Lung (tissue), 12 donors: ENCODE results near the gene GALNT2. TPM values are rescaled to one million over a fixed set of nuclear protein-coding genes. Genes with fewer than 3 reads are reported as not detected.

Experiments used
- ATAC-seq: fragments of 200-7000 bp; cut with Tn5 transposase; one replicate; pipeline ENCODE4 v1.9.1; 2020; ENCODE audit warnings: moderate number of reproducible peaks; ENCODE audit not compliant: insufficient read depth, low FRiP score
- DNase-seq, 3 donors: peaks; one replicate each; pipeline ENCODE4 v3.0.0-alpha.2; 2013 to 2017
- H3K27ac ChIP-seq, 2 donors: one replicate each; pipeline ENCODE4 v1.5.1; 2013; ENCODE audit warnings: mild to moderate bottlenecking in 2 of 2, moderate library complexity in 2 of 2, control low read depth in 1 of 2, inconsistent platforms in 1 of 2, low read depth in 1 of 2, low read length in 1 of 2
- H3K27me3 ChIP-seq, 3 donors: one replicate each; pipeline ENCODE4 v1.5.1; 2013; ENCODE audit warnings: low read length in 2 of 3; ENCODE audit not compliant: control insufficient read depth in 3 of 3, insufficient read depth in 3 of 3
- H3K36me3 ChIP-seq, 4 donors: one replicate each; pipeline ENCODE4 v1.5.1; 2013; ENCODE audit warnings: low read length in 4 of 4, mild to moderate bottlenecking in 1 of 4, moderate library complexity in 1 of 4; ENCODE audit not compliant: control insufficient read depth in 4 of 4, insufficient read depth in 4 of 4
- H3K4me1 ChIP-seq, 5 donors: one replicate each; pipeline ENCODE4 v1.5.1; 2013; ENCODE audit warnings: low read length in 5 of 5, mild to moderate bottlenecking in 2 of 5, moderate library complexity in 1 of 5; ENCODE audit not compliant: control insufficient read depth in 5 of 5, insufficient read depth in 5 of 5
- H3K4me3 ChIP-seq: one replicate; pipeline ENCODE4 v1.5.1; 2013; ENCODE audit warnings: mild to moderate bottlenecking, control low read depth, moderate library complexity
- H3K9ac ChIP-seq, 2 donors: one replicate each; pipeline ENCODE4 v1.5.1; 2013; ENCODE audit warnings: low read length in 2 of 2, control low read depth in 1 of 2; ENCODE audit not compliant: insufficient read depth in 1 of 2
- H3K9me3 ChIP-seq, 4 donors: one replicate each; pipeline ENCODE4 v1.5.1; 2013; ENCODE audit warnings: low read length in 3 of 4, mild to moderate bottlenecking in 1 of 4, moderate library complexity in 1 of 4; ENCODE audit not compliant: control insufficient read depth in 4 of 4, insufficient read depth in 3 of 4
- CTCF ChIP-seq: IDR thresholded peaks from 2 replicates; pipeline ENCODE4 v1.5.1; 2012; ENCODE audit warnings: mild to moderate bottlenecking; ENCODE audit errors: control extremely low read depth, extremely low read depth
- WGBS, 2 donors: extraction: QIAGEN DNeasy Blood & Tissue Kit; methylation state at CpG; one replicate each; pipeline ENCODE4 v1.1.7; 2013; 5-methylcytosine and 5-hydroxymethylcytosine counted together
- polyA plus RNA-seq, 2 donors: library from polyadenylated mRNA; stranded (reverse); fragments of 200-250 nt; gene quantifications; one replicate each; pipeline ENCODE4 v1.2.1, GENCODE V29; 2013
- total RNA-seq, 2 donors: library from RNA; depleted of rRNA in 1 of 2; stranded (reverse); fragments of >200 nt in 1 of 2; gene quantifications; one replicate each; pipeline ENCODE4 v1.2.1, GENCODE V29; 2014 to 2021
- donor health status: control.
- donor health status: control.
- donor health status: Bipolar disorder and iron deficiency.
- donor health status: healthy.
- donor health status: DM: yes; HTN: yes; CAD: no.

Gene GALNT2
- total and polyA plus RNA-seq, 4 donors, result 23.1 to 101 (median 58.9) TPM

DNA sequence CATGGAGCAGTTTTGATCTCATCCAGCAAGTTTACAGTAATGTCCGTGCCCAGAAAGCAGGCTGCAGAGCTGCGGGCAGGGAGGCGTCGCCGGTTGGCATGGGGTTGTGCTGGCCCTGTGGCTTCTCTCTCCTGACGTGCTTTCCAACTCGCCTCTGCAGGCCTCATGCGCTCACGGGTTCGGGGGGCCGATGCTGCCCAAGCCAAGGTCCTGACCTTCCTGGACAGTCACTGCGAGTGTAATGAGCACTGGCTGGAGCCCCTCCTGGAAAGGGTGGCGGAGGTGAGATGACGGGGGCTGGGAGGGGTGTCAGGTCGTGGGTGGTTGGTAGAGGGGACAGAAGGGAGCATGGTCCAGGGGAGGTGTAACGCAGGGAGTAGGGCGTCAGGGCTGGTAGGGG lies 176.1 kb downstream of the GALNT2 start:
- Histone ChIP-seq H3K4me1 (peaks cover 0 to 1% (median 0%) of the 10 kb centered on the region in 5 donors), H3K9me3 (no peaks in the 10 kb centered on the region), H3K27me3 (no peaks in the 10 kb centered on the region), H3K36me3 (peaks cover 4 to 22% (median 7%) of the 10 kb centered on the region in 4 donors), H3K27ac (no peak overlapping the region), H3K9ac (no peak overlapping the region), H3K4me3 (no peak overlapping the region)
- WGBS, 2 donors, result 94 to 97% methylated on average over 17 of the region's 17 CpGs
- DNase-seq, result no peak
- ATAC-seq, result no peak
- TF ChIP-seq CTCF, result no peak

DNA sequence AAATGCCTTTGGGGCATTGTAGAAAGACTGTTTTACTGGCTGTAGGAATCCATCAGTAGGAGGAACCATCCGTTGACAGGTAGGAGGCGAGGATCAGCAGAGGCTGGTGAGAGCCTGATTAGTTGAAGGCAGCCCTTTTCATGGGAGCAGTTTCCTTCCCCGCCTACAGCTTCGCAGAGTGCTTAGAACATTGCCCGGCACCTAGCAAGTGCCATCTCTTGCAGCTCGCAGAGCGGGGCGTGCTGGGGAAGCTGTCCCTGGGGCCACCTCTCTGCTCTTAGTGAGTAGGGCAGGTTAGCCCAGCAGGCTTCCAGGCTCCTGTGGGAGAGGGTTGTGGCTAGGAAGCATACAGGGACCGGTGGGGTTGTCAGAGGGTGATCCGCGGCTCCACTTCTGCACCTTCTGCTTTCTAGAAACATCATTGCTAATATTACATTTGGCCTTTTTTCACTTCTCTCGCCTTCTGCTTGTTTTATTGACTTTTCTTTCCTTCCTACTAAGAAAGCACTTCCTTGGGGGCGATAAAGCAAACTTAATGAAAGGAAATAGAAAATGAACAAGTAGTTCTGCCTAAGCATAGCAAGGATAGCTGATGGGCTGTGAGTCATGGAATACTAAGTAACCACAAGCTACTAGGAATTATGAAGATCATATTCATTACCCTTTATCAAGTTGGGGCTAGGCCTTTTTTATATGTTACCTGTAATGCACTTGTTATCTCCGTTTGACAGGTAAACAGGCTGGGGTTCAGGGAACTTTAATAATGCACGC lies 176.7 kb downstream of the GALNT2 start:
- Histone ChIP-seq H3K9me3 (no peaks in the 10 kb centered on the region), H3K4me1 (peaks cover 0 to 1% (median 0%) of the 10 kb centered on the region in 5 donors), H3K4me3 (no peak overlapping the region), H3K36me3 (peaks cover 4 to 24% (median 7%) of the 10 kb centered on the region in 4 donors), H3K27ac (no peak overlapping the region), H3K9ac (no peak overlapping the region), H3K27me3 (no peaks in the 10 kb centered on the region)
- 94 to 98% methylated on average over 15 of the region's 15 CpGs for WGBS, 2 donors
- ATAC-seq, result no peak
- TF ChIP-seq CTCF, result no peak
- no peak for DNase-seq

DNA sequence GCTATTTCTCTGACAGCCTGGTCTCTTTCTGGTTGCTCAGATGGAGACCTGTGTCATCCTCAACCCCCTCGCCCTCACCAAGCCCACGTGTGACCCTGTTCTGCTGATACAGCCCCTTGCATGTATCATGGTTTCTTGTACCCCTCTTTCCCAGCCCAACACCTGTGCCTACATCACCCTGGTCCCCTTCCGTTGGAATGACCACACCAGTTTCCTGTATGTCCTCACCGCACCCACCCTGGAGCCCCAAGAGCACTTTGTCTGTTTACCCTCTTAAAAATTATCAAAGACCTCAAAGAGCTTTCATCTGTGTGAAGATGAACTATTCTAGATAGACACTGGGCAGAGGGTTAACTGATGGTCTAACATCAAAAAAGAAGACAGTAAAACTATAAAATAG lies 179.5 kb downstream of the GALNT2 start:
- Histone ChIP-seq H3K27ac (no peak overlapping the region), H3K27me3 (no peaks in the 10 kb centered on the region), H3K4me1 (peaks cover 0 to 5% (median 0%) of the 10 kb centered on the region in 5 donors), H3K9me3 (peaks cover 0 to 2% (median 0%) of the 10 kb centered on the region in 4 donors), H3K4me3 (no peak overlapping the region), H3K36me3 (peaks cover 7 to 36% (median 11%) of the 10 kb centered on the region in 4 donors), H3K9ac (no peak overlapping the region)
- ATAC-seq (no peak), DNase-seq (no peak)
- 80 to 83% methylated on average over 4 of the region's 4 CpGs for WGBS, 2 donors
- TF ChIP-seq CTCF, result no peak
